ENCODE results near the gene COL4A6. TPM values are rescaled to one million over a fixed set of nuclear protein-coding genes. Genes with fewer than 3 reads are reported as not detected.

The COL4A6 gene
- polyA plus RNA-seq, 1 donor from 2014 or later: 1.6 TPM

GRCh38 chrX:108127152-108127551, 311.1 kb downstream of the COL4A6 start:
- Histone ChIP-seq H4K20me1 (ENCODE audit: insufficient read depth) (no peaks in the 10 kb centered on the region), H3K36me3 (ENCODE audit: insufficient read depth, low read length) (no peaks in the 10 kb centered on the region), H3F3A (ENCODE audit: insufficient read depth, low read length, poor library complexity, severe bottlenecking) (no peaks in the 10 kb centered on the region), H3K27me3 (ENCODE audit: insufficient read depth, low read depth, low read length) (no peaks in the 10 kb centered on the region), H3K9me2 (ENCODE audit: insufficient read depth, low read length) (no peaks in the 10 kb centered on the region), H3K4me3 (ENCODE audit: low read length) (no peak overlapping the region), H3K9me3 (ENCODE audit: low read length) (no peaks in the 10 kb centered on the region), H3K79me2 (replicated peaks; ENCODE audit: insufficient read depth, low read length) (no peaks in the 10 kb centered on the region), H3K4me2 (ENCODE audit: low read length) (no peak overlapping the region), H3K9ac (ENCODE audit: low read length) (no peak overlapping the region), H2AFZ (ENCODE audit: low read depth, low read length) (no peak overlapping the region), H3K27ac (ENCODE audit: low read length) (no peak overlapping the region)
- no peak for TF ChIP-seq MXI1 (conservative IDR thresholded peaks at IDR 0.05; ENCODE audit: poor library complexity, severe bottlenecking)
- no peak for TF ChIP-seq REST (IDR thresholded peaks at IDR 0.05; ENCODE audit: borderline replicate concordance)
- no peak for TF ChIP-seq TAF1 (IDR thresholded peaks at IDR 0.05; ENCODE audit: low read depth)
- no peak for TF ChIP-seq EP300 (conservative IDR thresholded peaks at IDR 0.05; ENCODE audit: poor library complexity, severe bottlenecking)
- TF ChIP-seq RAD21 (conservative IDR thresholded peaks at IDR 0.05): no peak
- TF ChIP-seq POLR2AphosphoS5 (IDR thresholded peaks at IDR 0.05): no peak
- TF ChIP-seq SMC3 (conservative IDR thresholded peaks at IDR 0.05; ENCODE audit: poor library complexity): no peak
- TF ChIP-seq EZH2 (IDR thresholded peaks at IDR 0.05; ENCODE audit: borderline replicate concordance, insufficient read depth, low read length, poor library complexity, severe bottlenecking): no peak
- no peak for TF ChIP-seq CTCF (IDR thresholded peaks at IDR 0.05; ENCODE audit: poor library complexity, severe bottlenecking)

- TF ChIP-seq SMC3 (conservative IDR thresholded peaks at IDR 0.05; ENCODE audit: poor library complexity) (no peak), POLR2AphosphoS5 (IDR thresholded peaks at IDR 0.05) (no peak), TAF1 (IDR thresholded peaks at IDR 0.05; ENCODE audit: low read depth) (no peak), MXI1 (conservative IDR thresholded peaks at IDR 0.05; ENCODE audit: poor library complexity, severe bottlenecking) (no peak), REST (IDR thresholded peaks at IDR 0.05; ENCODE audit: borderline replicate concordance) (no peak), EZH2 (IDR thresholded peaks at IDR 0.05; ENCODE audit: borderline replicate concordance, insufficient read depth, low read length, poor library complexity, severe bottlenecking) (no peak), RAD21 (conservative IDR thresholded peaks at IDR 0.05) (no peak), CTCF (IDR thresholded peaks at IDR 0.05; ENCODE audit: poor library complexity, severe bottlenecking) (no peak), EP300 (conservative IDR thresholded peaks at IDR 0.05; ENCODE audit: poor library complexity, severe bottlenecking) (no peak)
- Histone ChIP-seq H3K9me3 (ENCODE audit: low read length) (no peaks in the 10 kb centered on the region), H3K9ac (ENCODE audit: low read length) (no peak overlapping the region), H3K27ac (ENCODE audit: low read length) (no peak overlapping the region), H4K20me1 (ENCODE audit: insufficient read depth) (no peaks in the 10 kb centered on the region), H2AFZ (ENCODE audit: low read depth, low read length) (no peak overlapping the region), H3K27me3 (ENCODE audit: insufficient read depth, low read depth, low read length) (no peaks in the 10 kb centered on the region), H3K36me3 (ENCODE audit: insufficient read depth, low read length) (no peaks in the 10 kb centered on the region), H3K4me3 (ENCODE audit: low read length) (no peak overlapping the region), H3F3A (ENCODE audit: insufficient read depth, low read length, poor library complexity, severe bottlenecking) (no peaks in the 10 kb centered on the region), H3K79me2 (replicated peaks; ENCODE audit: insufficient read depth, low read length) (no peaks in the 10 kb centered on the region), H3K4me2 (ENCODE audit: low read length) (no peak overlapping the region), H3K9me2 (ENCODE audit: insufficient read depth, low read length) (no peaks in the 10 kb centered on the region)
Observed at GRCh38 chrX:108126661-108127060, 311.6 kb downstream of the COL4A6 start.

Measured in neural cell (in vitro differentiated cells).